ENCODE data around the gene JPH3. TPM values are rescaled to one million over a fixed set of nuclear protein-coding genes. Genes with fewer than 3 reads are reported as not detected.
A peak's percentile ranks its signal among the peaks of the same experiment; 100 is the strongest.

The JPH3 gene
- polyA plus RNA-seq, 3 donors = not detected

DNA sequence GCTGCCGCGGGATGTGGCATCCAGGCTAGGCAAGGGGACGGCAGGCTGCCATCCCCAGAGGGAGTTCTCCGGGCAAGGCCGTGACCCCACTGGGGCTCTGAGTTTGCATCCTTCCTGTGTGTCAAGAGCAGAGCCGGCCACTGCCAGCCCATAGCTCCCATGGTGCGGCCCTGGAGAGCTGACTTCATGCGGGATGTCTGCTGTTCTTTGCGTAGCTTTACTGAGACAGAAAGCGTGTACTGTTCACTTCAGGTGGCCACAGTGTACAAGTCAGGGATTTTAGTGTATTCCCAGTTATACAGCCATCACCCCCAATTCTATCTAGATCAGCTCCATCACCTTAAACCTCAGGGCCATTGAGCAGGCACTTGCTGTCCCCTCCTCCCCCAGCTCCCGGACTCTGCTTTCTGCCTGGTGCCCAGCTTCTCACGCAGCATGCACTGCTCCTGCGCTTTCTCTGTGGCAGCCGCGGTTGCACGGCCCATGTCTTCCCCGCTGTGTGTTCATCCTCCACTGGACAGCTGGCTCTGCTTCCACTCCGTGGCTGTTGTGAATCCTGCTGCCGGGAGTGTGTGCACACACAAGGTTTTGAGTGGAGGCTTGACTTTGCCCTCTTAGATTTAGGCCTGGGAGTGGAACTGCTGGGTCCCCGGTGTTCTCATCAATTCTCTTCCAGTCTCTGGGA lies 92.3 kb downstream of the JPH3 start:
- no peak overlapping the region for H2AFZ ChIP-seq (ENCODE audit: insufficient read depth, low read depth, low read length, poor library complexity, severe bottlenecking)
- peaks cover 13 to 16% of the 10 kb centered on the region in 2 donors for H3K36me3 ChIP-seq (replicated peaks in 1 of 2; ENCODE audit: control insufficient read depth in 1 of 2, insufficient read depth in 2 of 2, low read length in 2 of 2)
- Mint-ChIP-seq H3K9me3 (peaks cover 0 to under 1% (median 0%) of the 10 kb centered on the region in 7 donors), H3K36me3 (peaks cover 13 to 35% of the 10 kb centered on the region in 2 donors), H3K27ac (peak overlapping the region in 1 of 7 donors; percentile 44), H3K4me1 (no peaks in the 10 kb centered on the region), H3K27me3 (ENCODE audit: low read depth in 3 of 3) (peaks cover 2 to 3% (median 3%) of the 10 kb centered on the region in 3 donors), H3K4me3 (no peak overlapping the region)
- H3K4me3 ChIP-seq (replicated peaks in 1 of 3; ENCODE audit: low read depth in 2 of 3, low read length in 3 of 3) = no peak overlapping the region
- 93% methylated on average over 19 of the region's 20 CpGs for WGBS (ENCODE audit: insufficient coverage)
- H3K9me3 ChIP-seq (replicated peaks in 1 of 2; ENCODE audit: control insufficient read depth in 1 of 2, insufficient read depth in 1 of 2, low read length in 2 of 2) = no peaks in the 10 kb centered on the region
- TF ChIP-seq, protein P1, sequence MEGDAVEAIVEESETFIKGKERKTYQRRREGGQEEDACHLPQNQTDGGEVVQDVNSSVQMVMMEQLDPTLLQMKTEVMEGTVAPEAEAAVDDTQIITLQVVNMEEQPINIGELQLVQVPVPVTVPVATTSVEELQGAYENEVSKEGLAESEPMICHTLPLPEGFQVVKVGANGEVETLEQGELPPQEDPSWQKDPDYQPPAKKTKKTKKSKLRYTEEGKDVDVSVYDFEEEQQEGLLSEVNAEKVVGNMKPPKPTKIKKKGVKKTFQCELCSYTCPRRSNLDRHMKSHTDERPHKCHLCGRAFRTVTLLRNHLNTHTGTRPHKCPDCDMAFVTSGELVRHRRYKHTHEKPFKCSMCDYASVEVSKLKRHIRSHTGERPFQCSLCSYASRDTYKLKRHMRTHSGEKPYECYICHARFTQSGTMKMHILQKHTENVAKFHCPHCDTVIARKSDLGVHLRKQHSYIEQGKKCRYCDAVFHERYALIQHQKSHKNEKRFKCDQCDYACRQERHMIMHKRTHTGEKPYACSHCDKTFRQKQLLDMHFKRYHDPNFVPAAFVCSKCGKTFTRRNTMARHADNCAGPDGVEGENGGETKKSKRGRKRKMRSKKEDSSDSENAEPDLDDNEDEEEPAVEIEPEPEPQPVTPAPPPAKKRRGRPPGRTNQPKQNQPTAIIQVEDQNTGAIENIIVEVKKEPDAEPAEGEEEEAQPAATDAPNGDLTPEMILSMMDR (IDR thresholded peaks at IDR 0.05) = no peak
- H3K4me1 ChIP-seq (ENCODE audit: control insufficient read depth in 1 of 2, insufficient read depth in 2 of 2, low read length in 2 of 2) = no peaks in the 10 kb centered on the region
- intact Hi-C loops (cut with micrococcal nuclease) = no loop called here
- H3K4me2 ChIP-seq (replicated peaks; ENCODE audit: extremely low read depth, low read length, poor library complexity, severe bottlenecking) = no peak overlapping the region
- H3K9ac ChIP-seq (ENCODE audit: insufficient read depth, low read length, poor library complexity, severe bottlenecking) = no peak overlapping the region
- no peaks in the 10 kb centered on the region for H3K79me2 ChIP-seq (ENCODE audit: insufficient read depth, low read length)
- H3K27me3 ChIP-seq (ENCODE audit: control insufficient read depth in 2 of 2, insufficient read depth in 2 of 2, low read length in 2 of 2) = no peaks in the 10 kb centered on the region
- no peak for DNase-seq
- no peak overlapping the region for H3K27ac ChIP-seq (ENCODE audit: low read depth in 1 of 2, low read length in 2 of 2)
- H4K20me1 ChIP-seq (ENCODE audit: insufficient read depth, low read length) = no peaks in the 10 kb centered on the region

DNA sequence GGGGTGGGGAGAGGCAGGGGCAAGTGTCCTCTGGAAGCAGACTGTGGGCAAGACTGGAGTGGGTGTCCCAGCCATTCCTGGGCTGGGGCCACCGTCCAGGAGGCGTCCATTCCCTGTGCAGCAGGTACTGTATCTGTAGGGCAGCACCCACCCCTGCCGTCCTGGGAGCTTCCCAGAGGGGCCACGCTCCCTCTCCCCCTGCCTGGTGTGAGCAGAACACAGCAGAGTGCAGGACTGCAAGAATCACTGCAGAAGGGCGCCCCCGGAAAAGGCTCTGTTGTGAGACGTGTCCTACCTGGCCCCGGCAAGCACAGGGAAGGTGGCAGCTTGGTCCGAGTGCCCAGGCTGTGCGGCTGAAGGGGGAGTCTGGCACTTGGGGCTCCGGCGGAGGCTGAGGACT lies 93.2 kb downstream of the JPH3 start:
- Histone ChIP-seq H3K9me3 (replicated peaks in 1 of 2; ENCODE audit: control insufficient read depth in 1 of 2, insufficient read depth in 1 of 2, low read length in 2 of 2) (no peaks in the 10 kb centered on the region), H3K79me2 (ENCODE audit: insufficient read depth, low read length) (no peaks in the 10 kb centered on the region), H4K20me1 (ENCODE audit: insufficient read depth, low read length) (no peaks in the 10 kb centered on the region), H3K9ac (ENCODE audit: insufficient read depth, low read length, poor library complexity, severe bottlenecking) (no peak overlapping the region), H3K36me3 (replicated peaks in 1 of 2; ENCODE audit: control insufficient read depth in 1 of 2, insufficient read depth in 2 of 2, low read length in 2 of 2) (peaks cover 13 to 24% of the 10 kb centered on the region in 2 donors), H2AFZ (ENCODE audit: insufficient read depth, low read depth, low read length, poor library complexity, severe bottlenecking) (no peak overlapping the region), H3K4me1 (ENCODE audit: control insufficient read depth in 1 of 2, insufficient read depth in 2 of 2, low read length in 2 of 2) (no peaks in the 10 kb centered on the region), H3K27me3 (ENCODE audit: control insufficient read depth in 2 of 2, insufficient read depth in 2 of 2, low read length in 2 of 2) (no peaks in the 10 kb centered on the region), H3K4me2 (replicated peaks; ENCODE audit: extremely low read depth, low read length, poor library complexity, severe bottlenecking) (no peak overlapping the region), H3K27ac (ENCODE audit: low read depth in 1 of 2, low read length in 2 of 2) (no peak overlapping the region), H3K4me3 (replicated peaks in 1 of 3; ENCODE audit: low read depth in 2 of 3, low read length in 3 of 3) (no peak overlapping the region)
- no peak for DNase-seq
- intact Hi-C loops (cut with micrococcal nuclease) = no loop called here
- Mint-ChIP-seq H3K9me3 (no peaks in the 10 kb centered on the region), H3K36me3 (peaks cover 17 to 41% of the 10 kb centered on the region in 2 donors), H3K4me1 (no peaks in the 10 kb centered on the region), H3K27me3 (ENCODE audit: low read depth in 3 of 3) (peaks cover 2 to 3% (median 3%) of the 10 kb centered on the region in 3 donors), H3K27ac (no peak overlapping the region), H3K4me3 (no peak overlapping the region)
- over 99% methylated on average over 12 of the region's 12 CpGs for WGBS (ENCODE audit: insufficient coverage)
- TF ChIP-seq, protein P1 (IDR thresholded peaks at IDR 0.05) = no peak
